Hepatocyte (in vitro differentiated cells): Measurements from ENCODE around the gene SMC6. TPM values are rescaled to one million over a fixed set of nuclear protein-coding genes. Genes with fewer than 3 reads are reported as not detected.

ENCODE experiments used
- DNase-seq: peaks from one replicate; pipeline ENCODE4 v3.0.0-alpha.2; 2016; ENCODE audit warnings: low spot score
- H2AFZ ChIP-seq: fragments of 200-600 bp; sonication (generic); 2 replicates; pipeline ENCODE4 v1.6.0; 2016; ENCODE audit warnings: antibody characterized with exemption, mild to moderate bottlenecking
- H3K27ac ChIP-seq: fragments of 200-600 bp; sonication (generic); 2 replicates; pipeline ENCODE4 v1.5.1; 2016; ENCODE audit warnings: mild to moderate bottlenecking
- H3K27me3 ChIP-seq: fragments of 200-600 bp; sonication (generic); 2 replicates; pipeline ENCODE4 v1.6.1; 2016
- H3K36me3 ChIP-seq: fragments of 200-600 bp; sonication (generic); replicated peaks from 2 replicates; pipeline ENCODE4 v1.5.1; 2016; ENCODE audit warnings: low read depth; ENCODE audit not compliant: insufficient read depth
- H3K4me1 ChIP-seq: fragments of 200-600 bp; sonication (generic); 2 replicates; pipeline ENCODE4 v1.5.1; 2016; ENCODE audit warnings: mild to moderate bottlenecking, moderate library complexity; ENCODE audit not compliant: insufficient read depth
- H3K4me2 ChIP-seq: fragments of 200-600 bp; sonication (generic); 2 replicates; pipeline ENCODE4 v1.6.0; 2016
- H3K4me3 ChIP-seq: fragments of 200-600 bp; sonication (generic); 2 replicates; pipeline ENCODE4 v1.5.1; 2016; ENCODE audit warnings: mild to moderate bottlenecking
- H3K79me2 ChIP-seq: fragments of 200-600 bp; sonication (generic); 2 replicates; pipeline ENCODE4 v1.6.0; 2017; ENCODE audit warnings: mild to moderate bottlenecking
- H3K9me2 ChIP-seq: fragments of 200-600 bp; sonication (generic); replicated peaks from 2 replicates; pipeline ENCODE4 v1.6.0; 2017; ENCODE audit warnings: mild to moderate bottlenecking; ENCODE audit not compliant: insufficient read depth
- H3K9me3 ChIP-seq: fragments of 200-600 bp; sonication (generic); 2 replicates; pipeline ENCODE4 v1.5.1; 2016; ENCODE audit warnings: low read depth, mild to moderate bottlenecking
- H4K20me1 ChIP-seq: fragments of 200-600 bp; sonication (generic); 2 replicates; pipeline ENCODE4 v1.6.0; 2016; ENCODE audit warnings: mild to moderate bottlenecking; ENCODE audit not compliant: insufficient read depth, poor library complexity, severe bottlenecking
- CTCF ChIP-seq: fragments of 200-600 bp; sonication (generic); IDR thresholded peaks from 2 replicates; pipeline ENCODE4 v1.5.1; 2016; ENCODE audit warnings: antibody characterized with exemption, mild to moderate bottlenecking; ENCODE audit not compliant: poor library complexity
- EZH2 ChIP-seq: fragments of 200-600 bp; sonication (generic); IDR thresholded peaks from 2 replicates; pipeline ENCODE4 v1.6.1; 2016; ENCODE audit warnings: antibody characterized with exemption, mild to moderate bottlenecking, borderline replicate concordance
- EZH2phosphoT487 ChIP-seq: fragments of 200-600 bp; sonication (generic); IDR thresholded peaks from one replicate; pipeline ENCODE4 v1.6.1; 2018; ENCODE audit warnings: antibody characterized with exemption, mild to moderate bottlenecking, low read depth, moderate library complexity; ENCODE audit not compliant: unreplicated experiment, severe bottlenecking
- WGBS: methylation state at CpG from one replicate; pipeline ENCODE4 v1.1.6; 2016; ENCODE audit warnings: low lambda C conversion rate; ENCODE audit errors: missing lambda C conversion rate; 5-methylcytosine and 5-hydroxymethylcytosine counted together
- polyA plus RNA-seq: library from polyadenylated mRNA; unstranded; fragments of >200 nt; fragmentation: Nextera tagmentation; extraction: Ambion mirVana; gene quantifications from 2 replicates; pipeline ENCODE4 v1.2.1, GENCODE V29; 2016
- total RNA-seq: library from RNA; depleted of rRNA; stranded (reverse); fragments of >200 nt; gene quantifications from 2 replicates; pipeline ENCODE4 v1.2.3, GENCODE V29; 2014

Gene SMC6
- total and polyA plus RNA-seq, 2 experiments from 2014 or later, result 8.9 to 13.4 TPM

- no peak overlapping the region for H3K4me3 ChIP-seq
- H4K20me1 ChIP-seq, result no peaks in the 10 kb centered on the region
- no peaks in the 10 kb centered on the region for H3K27me3 ChIP-seq
- no peak overlapping the region for H2AFZ ChIP-seq
- H3K4me1 ChIP-seq, result no peaks in the 10 kb centered on the region
- no peak overlapping the region for H3K4me2 ChIP-seq
- H3K79me2 ChIP-seq, result no peaks in the 10 kb centered on the region
- H3K27ac ChIP-seq, result no peak overlapping the region
- H3K9me3 ChIP-seq, result no peaks in the 10 kb centered on the region
- no peak for DNase-seq
- H3K36me3 ChIP-seq, result no peaks in the 10 kb centered on the region
- no peaks in the 10 kb centered on the region for H3K9me2 ChIP-seq
- WGBS, result 96% methylated on average over 1 of the region's 1 CpG
- TF ChIP-seq EZH2phosphoT487, result no peak
- TF ChIP-seq CTCF, result no peak
- no peak for TF ChIP-seq EZH2
Measured at GRCh38 chr2:17667898-17668297, 85.7 kb downstream of the SMC6 start.

DNA sequence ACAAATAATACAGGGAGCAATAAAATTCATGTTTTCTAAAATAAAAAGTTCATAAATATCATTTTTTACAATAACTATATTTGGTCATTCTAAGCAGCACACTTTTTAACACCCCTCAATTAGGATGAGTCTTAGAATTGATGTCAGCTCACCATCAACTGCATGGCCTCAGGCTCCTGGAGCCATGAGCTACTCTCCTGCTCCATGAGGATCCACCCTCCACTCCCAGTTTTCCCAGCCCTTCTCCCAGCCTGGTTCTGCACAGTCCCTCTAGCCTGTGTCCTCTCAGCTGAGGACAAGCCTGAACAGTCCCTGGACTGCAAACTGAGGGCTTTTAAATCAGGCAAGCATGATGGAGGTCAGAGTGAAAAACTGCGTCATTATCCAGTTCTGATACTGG lies 89.1 kb downstream of the SMC6 start:
- DNase-seq, result no peak
- 100% methylated on average over 1 of the region's 1 CpG for WGBS
- no peak overlapping the region for H3K4me2 ChIP-seq
- no peaks in the 10 kb centered on the region for H3K27me3 ChIP-seq
- H3K4me1 ChIP-seq, result no peaks in the 10 kb centered on the region
- H3K9me3 ChIP-seq, result no peaks in the 10 kb centered on the region
- no peaks in the 10 kb centered on the region for H4K20me1 ChIP-seq
- H3K4me3 ChIP-seq, result no peak overlapping the region
- H3K36me3 ChIP-seq, result no peaks in the 10 kb centered on the region
- H3K9me2 ChIP-seq, result no peaks in the 10 kb centered on the region
- no peak for TF ChIP-seq CTCF
- no peak for TF ChIP-seq EZH2
- TF ChIP-seq EZH2phosphoT487, result no peak
- H3K79me2 ChIP-seq, result no peaks in the 10 kb centered on the region
- H2AFZ ChIP-seq, result no peak overlapping the region
- no peak overlapping the region for H3K27ac ChIP-seq

DNA sequence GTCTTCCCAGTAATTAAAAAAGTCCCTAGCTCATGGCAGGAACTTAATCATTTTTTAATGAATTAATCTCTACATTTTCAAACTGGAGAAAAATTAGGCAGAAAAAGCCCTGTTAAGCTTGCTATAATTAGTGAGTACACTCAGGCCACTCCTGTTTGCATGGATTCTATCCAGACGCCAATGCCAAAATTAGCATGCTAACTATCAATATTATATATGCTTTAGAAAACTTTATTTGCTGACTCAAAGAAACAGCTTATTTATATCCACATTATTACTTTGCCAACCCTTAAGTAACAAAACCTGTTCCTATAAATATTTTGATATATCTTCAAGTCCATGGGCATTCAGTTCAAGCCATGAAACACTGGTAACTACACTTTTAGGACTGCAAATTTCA lies 90.9 kb downstream of the SMC6 start:
- no peak for DNase-seq
- H3K4me1 ChIP-seq, result no peaks in the 10 kb centered on the region
- no peaks in the 10 kb centered on the region for H3K9me2 ChIP-seq
- WGBS, result 100% methylated on average over 1 of the region's 1 CpG
- H4K20me1 ChIP-seq, result no peaks in the 10 kb centered on the region
- H3K36me3 ChIP-seq, result no peaks in the 10 kb centered on the region
- H3K9me3 ChIP-seq, result no peaks in the 10 kb centered on the region
- no peak overlapping the region for H3K4me3 ChIP-seq
- H2AFZ ChIP-seq, result no peak overlapping the region
- H3K27ac ChIP-seq, result no peak overlapping the region
- TF ChIP-seq EZH2phosphoT487 (no peak), EZH2 (no peak), CTCF (no peak)
- H3K4me2 ChIP-seq, result no peak overlapping the region
- no peaks in the 10 kb centered on the region for H3K79me2 ChIP-seq
- H3K27me3 ChIP-seq, result no peaks in the 10 kb centered on the region

GRCh38 chr2:17661460-17661859 lies 92.2 kb downstream of the SMC6 start:
- Histone ChIP-seq H3K9me3 (no peaks in the 10 kb centered on the region), H3K4me3 (no peak overlapping the region), H3K4me2 (no peak overlapping the region), H3K4me1 (no peaks in the 10 kb centered on the region), H3K9me2 (no peaks in the 10 kb centered on the region), H3K27me3 (no peaks in the 10 kb centered on the region), H3K27ac (no peak overlapping the region), H3K79me2 (no peaks in the 10 kb centered on the region), H3K36me3 (no peaks in the 10 kb centered on the region), H2AFZ (no peak overlapping the region), H4K20me1 (no peaks in the 10 kb centered on the region)
- no peak for DNase-seq
- TF ChIP-seq EZH2 (no peak), CTCF (no peak), EZH2phosphoT487 (no peak)
- WGBS, result 89% methylated on average over 1 of the region's 1 CpG
